GM19351 (cell line): Measurements from ENCODE around the gene SERPIND1.
"Not testable (repeated sequence)": the region's sequence is repeated elsewhere in the genome, so short reads cannot be mapped to it uniquely, and the experiment has no call there.

ENCODE experiments used
- ATAC-seq: cut with Tn5 transposase; IDR thresholded peaks from one replicate; pipeline ENCODE4 v1.9.1; 2021; ENCODE audit warnings: mild to moderate bottlenecking, moderate library complexity; ENCODE audit not compliant: unreplicated experiment

Gene SERPIND1

GRCh38 chr22:20746431-20747189 is 27.3 kb upstream of the SERPIND1 start:
- no peak for ATAC-seq

GRCh38 chr22:20747223-20747622 is 26.7 kb upstream of the SERPIND1 start:
- no peak for ATAC-seq

- no peak for ATAC-seq
Observed at GRCh38 chr22:20748082-20748481, 25.8 kb upstream of the SERPIND1 start.

GRCh38 chr22:20748731-20749428 is 25.0 kb upstream of the SERPIND1 start:
- ATAC-seq: peak; percentile 68

- ATAC-seq: no peak
Observed at GRCh38 chr22:20749453-20749852, 24.5 kb upstream of the SERPIND1 start.

- ATAC-seq: no peak
Observed at GRCh38 chr22:20750461-20751184, 23.3 kb upstream of the SERPIND1 start.

GRCh38 chr22:20751185-20751851 is 22.6 kb upstream of the SERPIND1 start:
- no peak for ATAC-seq

GRCh38 chr22:20752104-20752741 is 21.7 kb upstream of the SERPIND1 start:
- no peak for ATAC-seq

GRCh38 chr22:20752873-20753272 is 21.0 kb upstream of the SERPIND1 start:
- no peak for ATAC-seq

- ATAC-seq: no peak
Observed at GRCh38 chr22:20756846-20757245, 17.1 kb upstream of the SERPIND1 start.

- ATAC-seq: no peak
Observed at GRCh38 chr22:20758688-20759087, 15.2 kb upstream of the SERPIND1 start.

- ATAC-seq: no peak
Observed at GRCh38 chr22:20760084-20760483, 13.8 kb upstream of the SERPIND1 start.

GRCh38 chr22:20761536-20761935 is 12.4 kb upstream of the SERPIND1 start:
- no peak for ATAC-seq

GRCh38 chr22:20762233-20762796 is 11.6 kb upstream of the SERPIND1 start:
- ATAC-seq: no peak

- no peak for ATAC-seq
Observed at GRCh38 chr22:20763630-20764470, 10.1 kb upstream of the SERPIND1 start.

- no peak for ATAC-seq
Observed at GRCh38 chr22:20764471-20764720, 9.5 kb upstream of the SERPIND1 start.

GRCh38 chr22:20764729-20765128 is 9.2 kb upstream of the SERPIND1 start:
- no peak for ATAC-seq

GRCh38 chr22:20765938-20766337 is 8.0 kb upstream of the SERPIND1 start:
- no peak for ATAC-seq

- no peak for ATAC-seq
Observed at GRCh38 chr22:20766530-20766929, 7.4 kb upstream of the SERPIND1 start.

GRCh38 chr22:20769496-20769826 is 4.5 kb upstream of the SERPIND1 start:
- ATAC-seq: not testable (repeated sequence)
